Left kidney (tissue), 2 donors: Measurements from ENCODE around the gene YY2. TPM values are rescaled to one million over a fixed set of nuclear protein-coding genes. Genes with fewer than 3 reads are reported as not detected.
"Not testable (repeated sequence)": the region's sequence is repeated elsewhere in the genome, so short reads cannot be mapped to it uniquely, and the experiment has no call there.

Source experiments
- DNase-seq: peaks from one replicate; pipeline ENCODE4 v3.0.0-alpha.2; 2013
- polyA plus RNA-seq: library from polyadenylated mRNA; unstranded; fragments of 120-200 nt; gene quantifications from one replicate; pipeline ENCODE4 v1.2.1, GENCODE V29; 2013; ENCODE audit not compliant: insufficient read length

Gene YY2
- polyA plus RNA-seq, 1 donor = 3.2 TPM

GRCh38 chrX:21873063-21873775 is 17.4 kb downstream of the YY2 start:
- no peak for DNase-seq

DNA sequence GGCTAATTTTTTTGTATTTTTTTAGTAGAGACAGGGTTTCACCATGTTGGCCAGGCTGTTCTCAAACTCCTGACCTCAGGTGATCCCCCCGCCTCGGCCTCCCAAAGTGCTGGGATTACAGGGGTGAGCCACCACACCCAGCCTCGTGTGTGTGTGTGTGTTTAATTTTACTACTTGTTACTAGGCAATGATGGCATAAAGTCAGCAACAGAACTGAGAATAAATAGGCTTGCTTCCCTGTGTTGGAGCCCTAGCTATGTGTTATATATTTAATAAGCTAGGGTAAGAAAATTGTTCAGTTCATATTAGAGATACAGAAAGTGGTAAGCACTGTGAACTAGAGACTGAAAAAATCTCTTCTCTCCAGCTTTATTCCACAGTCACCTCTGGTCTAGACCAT is 18.4 kb downstream of the YY2 start:
- DNase-seq = not testable (repeated sequence)

DNA sequence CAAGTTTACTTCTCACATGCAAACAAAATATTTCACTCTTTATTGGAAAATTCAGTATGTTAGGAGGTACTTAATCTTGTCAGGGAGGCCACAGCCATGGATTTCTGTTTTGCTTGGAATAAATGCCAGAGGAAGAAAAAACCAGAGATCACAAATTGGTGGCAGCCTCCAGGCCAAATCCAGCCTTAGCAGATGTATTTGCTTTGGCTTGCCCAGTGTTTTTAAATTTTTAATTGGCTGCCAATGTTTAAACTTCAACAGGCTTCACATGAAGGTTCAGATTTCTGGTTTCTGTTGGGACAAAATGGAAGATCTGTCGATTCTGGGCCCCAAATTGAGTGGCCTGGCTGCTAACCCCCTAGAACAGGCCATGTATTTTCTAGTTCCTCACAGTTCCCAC is 19.2 kb downstream of the YY2 start:
- DNase-seq = no peak

GRCh38 chrX:21881881-21882574 is 26.2 kb downstream of the YY2 start:
- DNase-seq = no peak

- no peak for DNase-seq
Measured at GRCh38 chrX:21883258-21883657, 27.5 kb downstream of the YY2 start.

- no peak for DNase-seq
Measured at GRCh38 chrX:21885568-21885967, 29.8 kb downstream of the YY2 start.

- DNase-seq = no peak
Measured at GRCh38 chrX:21905313-21905712, 49.5 kb downstream of the YY2 start.

GRCh38 chrX:21905953-21906352 is 50.2 kb downstream of the YY2 start:
- DNase-seq = no peak

DNA sequence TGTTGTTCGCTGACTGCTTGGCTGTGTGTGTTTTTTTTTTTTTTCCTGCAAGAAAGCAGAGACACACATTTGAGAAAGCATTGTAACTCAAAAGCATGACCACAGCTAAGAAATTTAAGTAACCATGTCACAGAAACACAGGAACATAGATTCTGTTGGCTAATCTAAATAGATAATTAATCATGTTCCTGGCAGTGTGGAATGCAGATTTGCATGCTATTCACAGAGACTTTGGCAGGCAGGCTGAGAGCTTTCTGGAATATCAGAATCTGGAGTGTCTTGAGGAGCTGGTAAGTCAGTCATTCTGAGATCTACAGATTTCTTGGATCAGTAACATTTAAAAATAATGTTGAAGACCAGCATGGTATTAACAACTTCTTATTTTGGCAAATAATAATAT is 51.5 kb downstream of the YY2 start:
- peak; percentile 26 for DNase-seq

Other genes with a start within 250 kb of the YY2 start
- 0.07 TPM for gene KLHL34, start 197.7 kb upstream of the YY2 start, polyA plus RNA-seq
- 0.15 TPM for gene SMPX, start 97.9 kb upstream of the YY2 start, polyA plus RNA-seq
- 35.2 TPM for gene MBTPS2, start 16.4 kb upstream of the YY2 start, polyA plus RNA-seq
- 152 TPM for gene SMS, start 84.7 kb downstream of the YY2 start, polyA plus RNA-seq
- gene PHEX, start 176.3 kb downstream of the YY2 start, polyA plus RNA-seq = 0.38 TPM